ENCODE results near the gene ZKSCAN4. TPM values are rescaled to one million over a fixed set of nuclear protein-coding genes. Genes with fewer than 3 reads are reported as not detected.
A peak's percentile ranks its signal among the peaks of the same experiment; 100 is the strongest.

Gene ZKSCAN4
- total RNA-seq, 2 donors from 2014 or later: 7.3 to 8.2 TPM

GRCh38 chr6:28226460-28226859, 25.6 kb downstream of the ZKSCAN4 start:
- no peak overlapping the region for H3K27ac Mint-ChIP-seq
- H3K9me3 Mint-ChIP-seq: peaks cover 15% of the 10 kb centered on the region
- peak overlapping the region; percentile 94 for H3K4me3 Mint-ChIP-seq
- H3K27me3 Mint-ChIP-seq (ENCODE audit: insufficient read depth): peaks cover 28% of the 10 kb centered on the region
- H3K36me3 Mint-ChIP-seq (ENCODE audit: low read depth): peaks cover 43% of the 10 kb centered on the region
- no peak for DNase-seq
- 93 to 100% methylated on average over 1 to 2 of the region's 2 CpGs for WGBS, 2 experiments (ENCODE audit: insufficient coverage in 1 of 2, insufficient read length in 1 of 2)
- Histone ChIP-seq H3K9ac (ENCODE audit: extremely low read depth, low read length, poor library complexity, severe bottlenecking) (peak overlapping the region; percentile 65), H3K4me3 (ENCODE audit: low read length) (peak overlapping the region; percentile 96), H3K4me1 (ENCODE audit: control insufficient read depth, insufficient read depth, low read length) (no peaks in the 10 kb centered on the region), H3K36me3 (ENCODE audit: control insufficient read depth, insufficient read depth, low read length) (peaks cover 45% of the 10 kb centered on the region), H3K27ac (ENCODE audit: low read depth, low read length) (no peak overlapping the region), H3K27me3 (ENCODE audit: control insufficient read depth, insufficient read depth, low read length, poor library complexity, severe bottlenecking) (peaks cover 25% of the 10 kb centered on the region), H3K9me3 (ENCODE audit: control insufficient read depth, low read length) (peaks cover 8% of the 10 kb centered on the region)
- peaks cover 3% of the 10 kb centered on the region for H3K4me1 Mint-ChIP-seq
- TF ChIP-seq CTCF (conservative IDR thresholded peaks at IDR 0.05): no peak

GRCh38 chr6:28225056-28225834, 26.8 kb downstream of the ZKSCAN4 start, which contains the start of gene ZSCAN9:
Gene ZSCAN9 (plus strand): TSS chr6:28225275. CDS start chr6:28227085, 1,810 bp downstream.
- DNase-seq: peak; percentile 93
- Mint-ChIP-seq H3K4me1 (peaks cover 3% of the 10 kb centered on the region), H3K4me3 (peak within 1 kb of the TSS; percentile 94), H3K9me3 (peaks cover 5% of the 10 kb centered on the region), H3K27me3 (ENCODE audit: insufficient read depth) (peaks cover 40% of the 10 kb centered on the region), H3K27ac (peak within 1 kb of the TSS; percentile 91), H3K36me3 (ENCODE audit: low read depth) (peaks cover 30% of the 10 kb centered on the region)
- Histone ChIP-seq H3K27ac (ENCODE audit: low read depth, low read length) (peak within 1 kb of the TSS; percentile 89), H3K9me3 (ENCODE audit: control insufficient read depth, low read length) (peaks cover 1% of the 10 kb centered on the region), H3K9ac (ENCODE audit: extremely low read depth, low read length, poor library complexity, severe bottlenecking) (peak within 1 kb of the TSS; percentile 65), H3K36me3 (ENCODE audit: control insufficient read depth, insufficient read depth, low read length) (peaks cover 34% of the 10 kb centered on the region), H3K4me3 (ENCODE audit: low read length) (peak within 1 kb of the TSS; percentile 96), H3K4me1 (ENCODE audit: control insufficient read depth, insufficient read depth, low read length) (no peaks in the 10 kb centered on the region), H3K27me3 (ENCODE audit: control insufficient read depth, insufficient read depth, low read length, poor library complexity, severe bottlenecking) (peaks cover 37% of the 10 kb centered on the region)
- WGBS, 2 experiments (ENCODE audit: insufficient coverage in 1 of 2, insufficient read length in 1 of 2): 1 to 2% methylated on average over 7 to 43 of the region's 45 CpGs
- TF ChIP-seq CTCF (conservative IDR thresholded peaks at IDR 0.05): no peak

GRCh38 chr6:28224131-28225055, 27.7 kb downstream of the ZKSCAN4 start:
- peak overlapping the region; percentile 65 for H3K9ac ChIP-seq (ENCODE audit: extremely low read depth, low read length, poor library complexity, severe bottlenecking)
- peak; percentile 49 for DNase-seq
- H3K4me3 ChIP-seq (ENCODE audit: low read length): peak overlapping the region; percentile 96
- no peak overlapping the region for H3K27ac ChIP-seq (ENCODE audit: low read depth, low read length)
- no peak for TF ChIP-seq CTCF (conservative IDR thresholded peaks at IDR 0.05)
- no peaks in the 10 kb centered on the region for H3K9me3 ChIP-seq (ENCODE audit: control insufficient read depth, low read length)
- Mint-ChIP-seq H3K4me3 (peak overlapping the region; percentile 94), H3K27me3 (ENCODE audit: insufficient read depth) (peaks cover 49% of the 10 kb centered on the region), H3K27ac (peak overlapping the region; percentile 91), H3K9me3 (peaks cover 2% of the 10 kb centered on the region), H3K36me3 (ENCODE audit: low read depth) (peaks cover 23% of the 10 kb centered on the region), H3K4me1 (peaks cover 3% of the 10 kb centered on the region)
- peaks cover 46% of the 10 kb centered on the region for H3K27me3 ChIP-seq (ENCODE audit: control insufficient read depth, insufficient read depth, low read length, poor library complexity, severe bottlenecking)
- no peaks in the 10 kb centered on the region for H3K4me1 ChIP-seq (ENCODE audit: control insufficient read depth, insufficient read depth, low read length)
- 52 to 68% methylated on average over 2 to 9 of the region's 9 CpGs for WGBS, 2 experiments (ENCODE audit: insufficient coverage in 1 of 2, insufficient read length in 1 of 2)
- H3K36me3 ChIP-seq (ENCODE audit: control insufficient read depth, insufficient read depth, low read length): peaks cover 25% of the 10 kb centered on the region

All from endodermal cell (in vitro differentiated cells).